ENCODE data around the gene TSPAN5.

DNA sequence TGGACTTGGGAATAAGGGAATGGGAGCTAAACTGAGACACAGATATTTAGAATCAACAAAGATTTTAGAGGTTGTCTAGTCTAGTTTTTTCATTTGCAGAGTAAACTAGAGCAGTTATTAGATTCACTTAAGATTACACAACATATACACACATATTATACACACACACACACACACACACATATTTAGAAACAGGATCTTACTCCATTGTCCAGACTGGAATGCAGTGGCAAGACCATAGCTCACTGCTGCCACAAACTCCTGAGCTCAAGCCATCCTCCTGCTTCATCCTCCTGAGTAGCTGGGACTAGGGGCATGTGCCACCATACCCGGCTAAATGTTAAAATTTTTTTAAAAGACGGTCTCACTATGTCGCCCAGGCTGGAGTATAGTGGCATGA lies 127.8 kb downstream of the TSPAN5 start:
- no peak for TF ChIP-seq POLR2A (IDR thresholded peaks at IDR 0.05)
- TF ChIP-seq, protein P1, sequence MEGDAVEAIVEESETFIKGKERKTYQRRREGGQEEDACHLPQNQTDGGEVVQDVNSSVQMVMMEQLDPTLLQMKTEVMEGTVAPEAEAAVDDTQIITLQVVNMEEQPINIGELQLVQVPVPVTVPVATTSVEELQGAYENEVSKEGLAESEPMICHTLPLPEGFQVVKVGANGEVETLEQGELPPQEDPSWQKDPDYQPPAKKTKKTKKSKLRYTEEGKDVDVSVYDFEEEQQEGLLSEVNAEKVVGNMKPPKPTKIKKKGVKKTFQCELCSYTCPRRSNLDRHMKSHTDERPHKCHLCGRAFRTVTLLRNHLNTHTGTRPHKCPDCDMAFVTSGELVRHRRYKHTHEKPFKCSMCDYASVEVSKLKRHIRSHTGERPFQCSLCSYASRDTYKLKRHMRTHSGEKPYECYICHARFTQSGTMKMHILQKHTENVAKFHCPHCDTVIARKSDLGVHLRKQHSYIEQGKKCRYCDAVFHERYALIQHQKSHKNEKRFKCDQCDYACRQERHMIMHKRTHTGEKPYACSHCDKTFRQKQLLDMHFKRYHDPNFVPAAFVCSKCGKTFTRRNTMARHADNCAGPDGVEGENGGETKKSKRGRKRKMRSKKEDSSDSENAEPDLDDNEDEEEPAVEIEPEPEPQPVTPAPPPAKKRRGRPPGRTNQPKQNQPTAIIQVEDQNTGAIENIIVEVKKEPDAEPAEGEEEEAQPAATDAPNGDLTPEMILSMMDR (IDR thresholded peaks at IDR 0.05): no peak

Data from heart left ventricle (tissue), 13 donors.